HG03103 (cell line): ENCODE data around the gene TMEM209.
"Not testable (repeated sequence)": the region's sequence is repeated elsewhere in the genome, so short reads cannot be mapped to it uniquely, and the experiment has no call there.

ENCODE experiments used
- ATAC-seq: cut with Tn5 transposase; IDR thresholded peaks from one replicate; pipeline ENCODE4 v1.9.1; 2021; ENCODE audit warnings: low read depth; ENCODE audit not compliant: unreplicated experiment

The TMEM209 gene

DNA sequence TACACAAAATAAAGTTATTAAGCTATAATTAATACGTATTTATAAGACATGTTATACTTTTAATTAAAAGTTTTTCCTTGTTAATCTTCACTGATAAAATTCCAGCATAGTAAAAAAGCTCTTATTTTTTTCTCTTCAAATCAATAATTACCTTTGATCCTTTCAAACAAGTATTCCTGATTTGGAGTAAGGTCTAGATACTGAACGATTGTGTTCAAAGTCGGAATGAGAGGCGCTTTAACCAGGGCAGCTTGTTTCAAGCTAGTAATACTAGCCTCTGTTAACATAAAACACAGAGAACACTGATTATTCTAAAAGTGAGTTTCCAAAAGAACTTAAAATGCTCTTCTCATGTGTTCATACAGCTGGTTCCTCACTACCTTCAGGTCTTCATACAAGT lies 27.0 kb downstream of the TMEM209 start:
- ATAC-seq = no peak

GRCh38 chr7:130174237-130174959 lies 30.8 kb downstream of the TMEM209 start:
- no peak for ATAC-seq

DNA sequence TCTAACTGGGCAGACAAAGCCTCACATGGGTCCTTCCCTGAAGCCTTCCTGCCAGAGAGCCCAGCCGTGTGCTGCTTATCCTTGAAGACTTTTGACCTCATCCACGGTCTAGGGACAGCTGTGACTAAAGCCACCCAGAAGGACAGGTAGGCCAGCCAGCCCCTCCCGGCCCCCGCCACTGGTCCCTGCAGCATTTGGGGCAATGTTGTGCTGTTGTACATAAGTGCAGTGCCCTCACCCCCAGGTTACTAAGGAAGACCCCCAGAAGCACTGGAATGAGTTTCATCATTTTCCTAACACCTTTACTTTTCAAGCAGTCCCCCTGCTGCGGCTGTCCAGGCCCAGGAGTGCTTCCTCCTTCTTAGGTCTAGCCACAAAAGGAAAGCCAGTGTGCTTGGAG lies 43.0 kb downstream of the TMEM209 start:
- no peak for ATAC-seq

DNA sequence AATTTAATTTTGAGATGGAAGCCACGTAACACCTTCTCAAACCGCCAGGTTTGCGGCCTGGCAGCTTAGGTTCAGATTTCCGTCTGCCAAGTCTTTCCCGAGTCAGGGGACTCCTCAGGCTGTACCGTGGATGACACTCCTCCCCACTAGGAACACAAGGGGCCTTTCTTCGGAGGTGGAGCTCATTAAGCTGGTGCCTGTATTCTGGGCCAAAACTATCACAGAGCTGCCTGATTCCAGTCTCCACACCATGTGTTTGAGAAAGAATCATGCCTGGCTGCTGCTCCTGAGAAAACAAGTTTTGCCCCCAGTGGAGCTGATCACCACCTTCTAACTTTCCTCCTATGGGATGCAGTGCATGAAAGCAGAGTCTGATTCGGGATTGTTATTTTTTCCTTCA lies 44.8 kb downstream of the TMEM209 start:
- ATAC-seq = no peak

DNA sequence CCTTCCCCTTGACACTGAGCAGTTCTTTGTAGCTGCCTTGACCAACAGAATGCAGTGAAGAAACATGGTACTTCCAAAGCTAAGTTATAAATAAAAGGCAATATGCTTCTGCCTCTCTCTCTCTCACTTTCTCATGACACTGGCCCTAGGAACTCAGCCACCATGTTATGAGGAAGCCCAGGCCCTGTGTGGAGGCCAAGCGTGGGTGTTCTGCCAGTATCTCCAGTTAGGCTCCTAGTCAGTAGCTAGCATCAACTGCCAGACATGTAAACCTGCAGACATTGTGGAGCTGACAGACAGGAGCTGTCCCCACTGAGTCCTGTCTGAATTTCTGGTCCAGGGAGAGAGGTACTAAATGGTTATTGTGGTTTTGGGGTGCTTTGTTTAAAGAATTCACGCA lies 45.2 kb downstream of the TMEM209 start:
- ATAC-seq = no peak

GRCh38 chr7:130157700-130158099 lies 47.5 kb downstream of the TMEM209 start:
- ATAC-seq = no peak

DNA sequence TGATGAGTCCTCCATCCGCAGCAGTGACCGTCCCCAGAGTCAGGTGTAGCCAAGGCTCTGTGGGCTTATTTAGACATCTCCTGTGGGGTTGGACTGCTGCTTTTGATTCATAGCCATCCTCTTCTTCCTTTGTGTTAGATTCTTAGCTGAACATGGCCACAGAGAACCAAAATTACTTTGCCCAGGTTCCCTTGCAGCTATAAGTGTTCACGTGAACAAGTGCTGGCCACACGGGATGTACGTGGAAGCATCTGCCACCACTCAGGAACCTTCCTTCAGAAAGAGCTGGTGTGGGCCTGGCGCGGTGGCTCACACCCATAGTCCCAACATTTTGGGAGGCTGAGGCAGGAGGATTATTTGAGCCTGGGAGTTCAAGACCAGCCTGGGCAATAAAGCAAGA lies 49.1 kb downstream of the TMEM209 start:
- ATAC-seq = no peak

DNA sequence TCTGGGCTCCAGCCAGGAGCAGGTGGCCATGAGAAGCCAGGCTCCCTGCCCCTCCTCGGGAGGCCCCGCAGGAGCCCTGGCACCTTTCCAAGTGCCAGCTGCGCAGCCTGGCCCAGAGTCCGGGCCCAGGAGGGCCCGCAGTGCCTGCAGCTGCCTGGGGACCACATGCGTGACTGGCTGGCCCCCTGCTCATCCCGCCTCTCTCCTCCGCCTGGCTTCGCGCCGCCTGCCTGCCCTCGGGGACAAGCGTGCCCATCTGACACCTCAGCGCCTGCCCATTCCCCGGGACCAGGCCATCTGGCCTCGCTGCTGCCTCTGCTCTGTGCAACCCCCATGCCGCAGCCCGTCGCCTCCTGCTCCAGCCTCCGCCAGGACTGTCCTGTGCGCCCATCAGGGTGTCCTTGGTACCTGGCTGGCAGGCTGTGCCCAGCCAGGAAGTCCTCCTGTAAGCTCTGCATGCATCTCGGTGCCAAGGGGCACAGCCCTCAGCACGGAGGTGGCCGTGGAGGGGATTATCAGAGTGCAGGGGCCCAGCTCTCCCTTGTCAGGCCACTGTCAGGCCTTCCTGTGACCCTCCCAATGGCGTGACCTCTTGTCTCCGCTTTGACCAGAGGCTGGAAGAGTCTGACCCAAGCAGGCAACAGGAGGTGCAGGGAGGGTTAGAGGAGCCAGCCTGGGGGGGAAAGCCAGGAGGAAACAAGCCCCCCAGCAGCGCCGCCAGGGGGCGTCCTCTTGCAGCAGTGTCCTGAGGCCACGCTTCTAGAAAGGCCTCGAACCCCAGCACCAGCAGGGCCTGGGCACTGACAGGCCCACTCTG lies 50.5 kb downstream of the TMEM209 start:
- no peak for ATAC-seq

DNA sequence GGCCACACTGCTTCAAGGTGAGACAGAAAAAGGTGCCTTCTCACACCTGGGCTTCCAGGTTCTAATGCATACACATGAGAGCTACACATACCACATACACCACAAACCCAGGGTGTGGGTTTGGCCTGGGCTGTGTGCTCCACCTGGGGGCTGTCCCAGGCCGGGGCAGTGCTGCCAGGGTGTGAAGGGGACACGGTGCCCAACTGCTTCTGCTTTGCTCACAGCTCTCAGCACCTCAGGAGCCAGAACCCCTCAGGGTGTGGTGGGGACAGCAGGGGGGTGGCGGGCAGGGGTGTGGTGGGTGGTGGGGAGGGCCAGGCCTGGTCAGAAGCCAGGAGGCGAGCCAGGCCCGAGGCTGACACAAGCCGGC lies 51.1 kb downstream of the TMEM209 start:
- no peak for ATAC-seq

DNA sequence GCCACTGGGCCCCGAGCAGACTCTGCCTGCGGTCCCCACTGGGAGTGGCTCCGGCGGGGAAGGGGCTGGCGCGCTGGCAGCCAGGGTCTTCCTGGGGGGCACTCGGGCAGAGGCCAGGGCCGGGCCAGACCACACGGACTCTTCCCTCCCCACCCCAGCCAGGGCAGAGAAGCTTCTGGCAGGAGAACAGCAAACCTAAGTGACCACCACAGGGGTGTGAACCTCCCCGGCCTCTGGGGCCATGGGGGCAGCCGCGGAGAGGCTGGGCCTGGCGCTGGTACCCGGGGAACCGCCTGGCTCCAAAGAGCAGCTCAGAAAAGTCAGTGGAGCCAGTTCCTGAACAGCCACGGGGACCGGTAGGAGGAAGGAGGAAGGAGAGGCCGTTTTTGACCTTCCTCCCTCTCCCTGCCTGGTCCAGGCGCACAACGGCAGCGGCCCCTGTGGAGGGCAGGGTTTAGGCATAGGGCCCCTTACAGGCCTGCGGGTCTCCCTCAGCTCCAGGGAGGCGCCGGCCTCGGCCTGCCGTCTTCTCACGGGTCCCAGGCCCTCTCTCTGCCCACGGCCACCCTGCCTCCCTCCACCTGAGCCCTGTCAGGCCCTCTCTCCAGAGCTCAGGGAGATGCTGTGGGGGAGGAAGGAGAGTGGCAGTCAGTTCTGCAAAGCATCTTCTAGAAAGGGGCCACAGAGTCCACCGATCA lies 51.8 kb downstream of the TMEM209 start:
- ATAC-seq = no peak

- no peak for ATAC-seq
Observed at GRCh38 chr7:130152493-130153210, 52.6 kb downstream of the TMEM209 start.

DNA sequence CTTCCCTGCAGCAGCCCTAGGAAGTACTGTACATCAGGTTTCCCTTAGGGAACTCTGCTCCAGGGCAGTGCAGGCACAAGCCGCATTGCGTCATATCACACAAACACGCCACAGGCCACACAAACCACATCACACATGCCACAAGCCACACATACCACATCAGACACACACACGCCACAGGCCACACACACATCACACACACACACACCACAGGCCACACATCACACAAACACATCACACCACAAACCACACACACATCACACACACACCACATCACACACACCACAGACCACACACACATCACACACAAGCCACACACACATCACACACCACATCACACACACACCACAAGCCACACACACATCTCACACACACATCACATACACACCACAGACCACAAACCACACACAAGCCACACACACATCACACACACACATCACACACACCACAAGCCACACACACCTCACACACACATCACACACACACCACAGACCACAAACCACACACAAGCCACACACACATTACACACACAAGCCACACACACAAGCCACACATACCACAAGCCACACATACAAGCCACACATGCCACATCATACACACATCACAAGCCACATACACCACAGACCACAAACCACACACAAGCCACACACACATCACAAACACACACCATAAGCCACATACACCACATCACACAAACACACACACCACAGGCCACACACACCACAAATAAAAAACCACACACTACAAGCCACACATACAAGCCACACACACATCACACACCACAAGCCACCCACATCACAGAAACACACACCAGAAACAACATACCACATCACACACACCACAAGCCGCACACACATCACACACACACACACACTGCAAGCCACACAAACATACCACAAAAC lies 53.4 kb downstream of the TMEM209 start:
- no peak for ATAC-seq

DNA sequence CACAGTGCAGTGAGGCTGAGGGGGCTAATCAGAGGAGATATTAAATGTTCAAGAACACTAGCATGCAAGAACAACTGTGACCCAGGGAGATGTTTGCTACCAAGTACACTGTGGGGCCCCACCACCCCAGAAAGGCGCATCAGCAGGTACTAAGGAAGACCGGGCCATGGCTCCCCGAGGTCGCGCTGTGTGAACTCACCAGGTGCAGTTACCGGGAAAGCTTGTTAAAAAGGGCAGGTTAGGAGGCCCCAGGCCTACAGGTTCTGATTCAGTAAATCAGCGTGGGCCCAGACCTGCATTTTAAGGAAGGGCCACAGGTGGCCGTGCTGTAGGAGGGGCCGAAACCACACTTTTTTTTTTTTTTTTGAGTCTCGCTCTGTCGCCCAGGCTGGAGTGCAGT lies 54.6 kb downstream of the TMEM209 start:
- no peak for ATAC-seq

DNA sequence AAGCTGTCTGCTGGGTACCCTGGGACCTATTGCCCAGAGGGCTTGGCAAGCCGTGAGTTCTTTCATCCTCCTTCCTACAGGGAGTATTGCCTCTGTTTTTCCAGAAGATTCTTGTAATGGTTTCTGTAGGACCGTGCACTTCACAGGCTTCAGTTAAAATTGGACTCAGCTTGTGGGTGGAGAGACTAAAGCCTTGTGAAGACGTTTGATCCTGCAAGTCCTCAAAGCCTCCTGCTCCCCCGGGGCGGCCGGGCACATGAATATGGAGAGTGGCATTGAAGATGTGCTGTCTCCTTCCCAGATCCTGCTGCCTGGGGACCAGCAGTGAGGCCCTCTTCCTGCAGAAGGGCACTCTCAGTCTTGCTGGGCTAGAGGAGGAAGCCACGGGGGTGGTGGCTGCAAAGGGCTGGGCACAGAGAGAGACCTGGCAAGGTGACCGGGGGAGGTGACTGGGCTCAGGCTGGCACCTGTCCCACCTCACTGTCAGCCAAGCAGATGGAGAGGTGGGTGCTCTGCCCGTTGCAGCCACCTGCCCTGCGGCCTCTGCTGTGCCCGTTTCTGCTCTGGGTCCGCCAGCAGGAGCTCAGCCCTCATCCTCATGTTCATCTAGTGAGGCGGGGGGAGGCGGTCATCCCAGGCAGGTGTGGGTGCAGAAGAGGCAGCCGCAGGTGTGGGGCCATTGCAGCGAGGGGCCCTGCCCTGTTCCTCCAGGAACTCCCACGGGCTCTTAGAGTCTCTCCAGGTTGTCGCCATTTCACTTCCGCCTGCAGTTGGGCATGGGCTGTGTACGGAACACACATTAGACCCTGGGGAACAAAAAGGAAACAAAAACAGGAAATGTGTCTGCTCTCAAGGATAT lies 55.7 kb downstream of the TMEM209 start:
- no peak for ATAC-seq

DNA sequence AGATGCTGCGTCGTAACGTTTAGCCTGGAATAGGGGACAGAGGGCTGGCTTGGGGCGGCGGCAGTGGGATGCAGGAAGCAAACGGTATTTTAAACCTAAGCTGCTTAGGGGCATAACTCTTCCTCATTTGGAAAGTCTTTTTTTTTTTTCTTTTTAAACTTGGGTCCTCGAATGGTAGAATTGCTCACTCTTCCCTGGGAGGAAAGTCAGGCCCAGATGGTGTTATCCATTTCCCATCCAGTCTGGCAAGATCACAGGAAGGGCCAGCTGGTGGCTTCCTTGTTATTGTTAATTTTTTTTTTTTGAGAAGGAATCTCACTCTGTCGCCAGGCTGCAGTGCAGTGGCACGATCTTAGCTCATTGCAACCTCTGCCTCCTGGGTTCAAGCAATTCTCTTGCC lies 56.6 kb downstream of the TMEM209 start:
- ATAC-seq = no peak

DNA sequence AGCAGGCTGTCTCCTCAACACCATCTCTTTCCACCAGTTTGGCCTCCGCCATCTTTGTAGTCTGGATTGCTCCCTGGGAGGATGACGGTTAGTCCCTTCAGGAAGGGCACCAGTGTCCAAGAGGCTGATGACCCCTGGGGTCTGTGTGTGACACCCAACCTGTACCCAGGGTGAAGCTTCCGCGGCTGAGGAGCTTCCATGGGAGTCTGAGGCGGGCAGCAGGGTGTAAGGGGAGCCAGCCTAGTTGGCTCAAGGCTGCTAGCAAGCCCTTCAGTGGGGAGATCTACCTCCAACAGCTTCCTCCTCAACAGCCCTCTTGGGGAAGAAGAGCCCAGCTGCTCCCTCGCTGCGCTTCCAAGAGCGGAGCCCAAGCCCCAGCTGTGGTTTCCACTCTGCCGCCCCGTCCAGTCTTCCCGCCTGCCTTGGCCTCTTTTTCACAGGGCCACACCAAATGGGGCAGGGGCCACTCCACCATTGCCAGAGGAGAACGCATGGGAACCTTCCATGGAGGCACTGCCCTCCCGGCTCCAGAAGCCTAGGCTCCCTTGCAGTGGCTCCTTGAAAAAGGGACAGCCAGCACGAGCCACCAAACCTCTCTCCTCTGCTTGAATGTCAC lies 57.4 kb downstream of the TMEM209 start:
- no peak for ATAC-seq

GRCh38 chr7:130146693-130147405 lies 58.4 kb downstream of the TMEM209 start:
- no peak for ATAC-seq

- ATAC-seq = not testable (repeated sequence)
Observed at GRCh38 chr7:130146142-130146541, 59.1 kb downstream of the TMEM209 start.
